Activated gamma-delta T cell (primary cell): ENCODE measurements around the gene CST5.
"Not testable (repeated sequence)": the region's sequence is repeated elsewhere in the genome, so short reads cannot be mapped to it uniquely, and the experiment has no call there.

Experiments used
- DNase-seq: peaks from one replicate; lab custom pipeline; 2025; lab: John Stamatoyannopoulos, UW
- total RNA-seq, 2 donors: gene quantifications; one replicate each; lab custom pipeline; 2026; lab: John Stamatoyannopoulos, UW

CST5 gene, protein sequence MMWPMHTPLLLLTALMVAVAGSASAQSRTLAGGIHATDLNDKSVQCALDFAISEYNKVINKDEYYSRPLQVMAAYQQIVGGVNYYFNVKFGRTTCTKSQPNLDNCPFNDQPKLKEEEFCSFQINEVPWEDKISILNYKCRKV
- total RNA-seq, result 0 to 0.04 reads per million in 2 donors

GRCh38 chr20:23879328-23879798 lies at the start of gene CST5:
TSS of gene CST5 (minus strand) at chr20:23879748. CDS start at chr20:23879676, 72 bp downstream.
- no peak for DNase-seq

DNA sequence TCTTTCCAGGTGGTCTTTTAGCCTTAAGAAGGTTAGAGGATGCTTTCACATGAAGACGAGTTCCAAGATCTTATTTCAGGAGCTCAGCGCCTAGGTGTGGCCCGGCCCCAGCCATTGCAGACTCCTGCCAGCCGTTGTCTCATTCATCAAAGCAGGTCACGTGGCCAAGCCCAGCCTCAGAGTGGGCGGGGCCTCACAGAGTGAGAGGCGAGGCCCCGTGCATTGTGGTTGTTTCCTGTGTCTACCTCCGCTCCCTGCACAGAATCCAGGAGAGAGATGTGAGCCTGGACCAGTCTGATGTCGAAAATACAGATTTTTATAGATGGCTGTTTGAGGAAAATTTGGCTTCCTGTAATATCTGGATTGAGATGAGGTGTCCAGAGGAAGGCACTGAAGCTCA lies 49.2 kb upstream of the CST5 start:
- DNase-seq, result peak; percentile 18

- no peak for DNase-seq
Measured at GRCh38 chr20:23928353-23928752, 48.8 kb upstream of the CST5 start.

GRCh38 chr20:23926944-23927872 lies 47.7 kb upstream of the CST5 start:
- no peak for DNase-seq

DNA sequence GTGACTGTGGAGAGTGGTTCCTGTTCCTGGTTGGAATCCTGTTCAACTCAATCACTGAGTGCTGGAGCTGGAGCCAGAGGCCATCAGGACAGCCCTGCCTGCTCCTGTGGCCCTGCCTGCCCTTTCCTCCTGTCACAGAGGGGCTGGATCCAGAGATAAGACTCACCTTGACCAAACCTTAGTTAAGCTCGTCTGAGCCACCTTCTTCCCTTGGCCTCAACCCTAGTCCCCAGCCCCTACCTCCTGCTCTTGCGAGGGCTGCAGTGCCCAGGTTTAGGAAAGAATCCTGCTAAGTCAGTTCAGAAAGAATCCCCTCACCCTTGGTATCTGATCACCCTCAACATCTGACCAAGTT lies 47.0 kb upstream of the CST5 start:
- DNase-seq, result no peak

GRCh38 chr20:23925789-23926525 lies 46.4 kb upstream of the CST5 start:
- no peak for DNase-seq

DNA sequence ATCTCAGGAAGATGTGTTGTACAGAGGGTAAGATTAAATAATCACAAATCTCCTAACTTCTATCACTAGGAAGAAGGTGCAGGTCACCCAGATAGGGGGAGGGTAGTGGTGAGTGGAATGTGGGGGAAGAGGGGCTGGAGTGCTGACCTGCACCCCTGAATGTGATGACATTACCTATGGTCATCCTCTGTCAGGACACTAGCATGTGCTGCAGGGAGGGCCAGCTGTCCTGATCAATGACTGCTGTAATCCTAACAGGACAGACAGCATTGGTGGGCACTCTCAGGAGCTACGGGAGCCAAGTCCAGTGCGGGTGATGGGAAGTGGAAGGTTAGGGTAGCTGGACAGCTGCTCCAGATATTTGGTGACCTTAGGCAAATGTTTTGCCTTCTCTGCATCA lies 45.2 kb upstream of the CST5 start:
- DNase-seq, result no peak

DNA sequence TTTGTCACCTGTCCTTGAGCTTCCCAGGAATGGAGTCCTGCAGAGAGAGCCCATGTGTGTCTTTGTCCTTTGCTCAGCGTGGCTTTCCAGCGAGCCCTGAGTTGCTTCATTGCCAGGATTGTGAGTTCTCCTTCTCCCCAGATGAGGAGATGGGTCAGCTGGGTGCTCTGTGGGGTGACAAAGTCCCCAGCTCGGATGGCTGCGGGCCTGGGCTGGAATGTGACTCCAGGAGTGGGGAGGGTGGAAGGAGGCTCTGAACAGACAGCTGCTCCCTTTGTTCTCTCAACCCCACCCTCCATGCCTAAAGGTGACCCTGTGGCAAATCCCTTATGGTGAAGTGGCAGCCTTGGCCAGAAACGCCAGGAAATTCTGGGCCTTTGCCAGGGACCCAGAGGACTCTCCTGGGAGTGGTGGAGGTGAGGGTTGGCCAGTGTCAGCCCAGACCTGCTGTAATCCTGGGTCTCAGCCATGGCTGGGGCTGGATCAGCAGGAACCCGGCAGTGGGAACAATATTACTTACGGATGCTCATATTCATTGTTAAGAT lies 44.4 kb upstream of the CST5 start:
- DNase-seq, result no peak

- DNase-seq, result no peak
Measured at GRCh38 chr20:23923311-23923710, 43.8 kb upstream of the CST5 start.

DNA sequence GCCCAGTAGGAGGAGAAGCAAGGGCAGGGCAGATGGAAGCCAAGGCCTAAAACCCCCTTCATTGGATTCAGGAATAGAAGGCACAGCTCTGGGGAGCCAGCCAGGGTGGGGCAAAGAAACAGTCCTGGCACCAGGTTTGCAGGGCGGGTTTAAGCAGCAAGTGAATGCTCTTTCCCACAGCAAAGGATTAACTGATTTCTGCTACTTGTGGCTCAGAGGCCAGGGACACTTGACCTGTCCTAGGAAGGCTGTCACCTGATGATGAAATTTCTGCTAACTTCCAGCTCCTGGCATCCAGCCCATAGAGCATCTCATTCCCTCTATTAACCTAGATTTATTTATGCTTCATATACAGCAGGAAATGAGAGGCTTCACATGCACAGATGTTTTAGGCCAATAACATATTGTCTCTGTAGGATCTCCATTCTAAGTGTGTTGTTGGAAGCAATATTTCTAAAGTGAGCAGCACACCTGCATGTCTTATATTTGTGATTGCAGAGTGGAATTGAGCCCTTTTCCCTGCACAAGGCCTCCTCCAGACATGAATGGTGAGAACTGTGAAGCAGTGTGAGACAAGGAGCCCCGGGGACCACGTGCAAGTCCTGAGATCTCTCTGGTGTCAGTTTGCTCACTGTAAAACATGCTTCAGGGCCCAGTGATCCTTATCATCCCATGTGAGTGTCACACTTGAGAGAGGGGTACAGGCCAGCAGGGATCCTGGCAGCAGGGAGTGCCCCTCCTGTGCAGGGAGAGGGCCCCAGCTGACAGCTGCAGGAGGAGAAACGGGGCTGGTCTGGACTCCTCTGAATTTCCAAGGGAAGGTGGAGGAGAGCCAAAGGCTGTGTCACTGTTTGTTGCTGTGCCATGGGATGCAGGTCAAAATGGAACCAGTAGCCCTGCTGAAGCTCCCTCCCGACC lies 41.1 kb upstream of the CST5 start:
- DNase-seq, result no peak

DNA sequence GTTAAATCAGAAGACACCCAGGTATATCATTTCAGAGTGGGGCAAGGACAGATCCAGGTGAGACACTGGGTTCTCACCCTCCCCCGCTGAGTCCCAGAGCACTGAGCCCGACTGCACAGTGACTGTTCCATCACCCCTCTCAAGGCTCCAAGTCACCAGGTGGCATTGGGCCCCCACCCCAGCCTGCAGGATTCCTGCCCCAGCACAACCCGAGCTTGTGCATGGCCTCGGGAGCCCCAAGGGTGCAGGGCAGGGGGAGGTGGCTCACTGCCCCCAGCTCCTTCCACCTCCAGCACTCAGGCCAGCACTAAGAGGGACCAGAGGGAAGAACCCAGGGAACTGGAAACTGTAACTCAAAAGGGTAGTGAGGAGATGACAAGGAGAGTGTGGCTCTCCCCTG lies 39.3 kb upstream of the CST5 start:
- DNase-seq, result no peak

DNA sequence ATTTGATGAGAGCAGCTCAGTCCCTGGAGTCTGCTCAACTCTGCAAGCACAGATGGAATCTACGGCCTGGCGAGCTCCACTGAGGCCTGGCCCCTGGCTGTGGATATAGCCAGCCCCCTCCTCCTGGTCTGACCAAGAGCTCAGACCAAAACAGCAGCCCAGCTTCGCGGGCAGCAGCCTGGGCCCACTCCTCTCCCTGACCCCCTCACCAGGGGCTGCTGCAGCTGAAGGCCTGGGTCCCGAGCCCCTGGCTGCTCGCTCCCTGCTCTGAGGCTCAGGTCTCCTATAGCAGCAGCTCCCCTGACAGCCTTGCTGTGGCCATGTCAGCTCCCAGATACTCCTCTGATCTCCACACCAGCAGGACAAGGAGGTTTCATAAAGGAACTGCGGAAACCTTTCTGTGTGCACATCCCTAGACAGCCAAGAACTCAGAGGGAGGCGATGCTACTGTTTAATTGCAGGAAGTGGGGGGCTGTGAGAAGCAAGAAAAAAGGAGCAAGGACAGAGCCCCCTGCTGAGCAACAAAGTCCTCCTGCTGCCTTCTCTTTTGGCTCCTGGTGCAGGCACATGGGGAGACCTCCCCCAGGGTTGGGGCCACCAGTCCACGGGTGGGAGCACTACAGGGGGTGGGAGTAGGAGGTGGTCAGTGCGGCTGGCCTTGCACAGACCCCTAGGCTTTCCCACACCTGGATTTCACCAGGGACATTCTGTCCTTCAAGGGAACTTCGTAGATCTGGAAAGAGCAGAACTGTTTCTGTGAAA lies 38.7 kb upstream of the CST5 start:
- no peak for DNase-seq

- DNase-seq, result no peak
Measured at GRCh38 chr20:23917024-23917725, 37.6 kb upstream of the CST5 start.

- DNase-seq, result no peak
Measured at GRCh38 chr20:23915844-23916243, 36.3 kb upstream of the CST5 start.

GRCh38 chr20:23914469-23914868 lies 34.9 kb upstream of the CST5 start:
- DNase-seq, result not testable (repeated sequence)

- DNase-seq, result no peak
Measured at GRCh38 chr20:23910210-23910609, 30.7 kb upstream of the CST5 start.

DNA sequence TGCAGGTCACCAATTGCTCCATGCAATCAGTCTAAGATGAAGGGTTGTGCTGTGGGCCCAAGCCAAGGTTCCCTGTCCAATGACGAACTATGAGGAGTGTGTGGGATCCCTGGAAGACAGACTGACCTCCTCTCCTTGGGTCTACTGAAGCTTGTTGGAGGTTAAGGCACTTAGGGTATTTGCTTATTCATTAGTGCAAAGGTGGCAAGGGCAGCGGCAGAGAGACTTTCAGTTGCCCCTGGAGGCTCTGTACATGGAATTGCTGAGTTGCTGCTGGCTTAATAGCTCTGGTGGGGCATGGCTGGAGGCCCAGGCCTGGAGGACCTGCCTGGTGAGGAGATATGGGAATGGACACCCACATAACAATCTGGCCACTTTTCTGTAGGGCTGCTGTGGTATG lies 29.8 kb upstream of the CST5 start:
- no peak for DNase-seq

- DNase-seq, result no peak
Measured at GRCh38 chr20:23907579-23907978, 28.0 kb upstream of the CST5 start.

DNA sequence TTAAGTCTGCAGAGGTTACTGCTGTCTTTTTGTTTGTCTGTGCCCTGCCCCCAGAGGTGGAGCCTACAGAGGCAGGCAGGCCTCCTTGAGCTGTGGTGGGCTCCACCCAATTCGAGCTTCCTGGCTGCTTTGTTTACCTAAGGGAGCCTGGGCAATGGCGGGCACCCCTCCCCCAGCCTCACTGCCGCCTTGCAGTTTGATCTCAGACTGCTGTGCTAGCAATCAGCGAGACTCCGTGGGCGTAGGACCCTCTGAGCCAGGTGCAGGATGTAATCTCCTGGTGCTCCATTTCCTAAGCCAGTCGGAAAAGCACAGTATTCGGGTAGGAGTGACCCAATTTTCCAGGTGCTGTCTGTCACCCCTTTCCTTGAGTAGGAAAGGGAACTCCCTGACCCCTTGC lies 22.8 kb upstream of the CST5 start:
- not testable (repeated sequence) for DNase-seq

GRCh38 chr20:23890867-23891266 lies 11.3 kb upstream of the CST5 start:
- not testable (repeated sequence) for DNase-seq
